Measurements from ENCODE around the gene ACYP1.

ACYP1 gene

GRCh38 chr14:75081660-75082229, 17.9 kb upstream of the ACYP1 start:
- Histone ChIP-seq H3K23ac (ENCODE audit: low read length) (no peak overlapping the region), H3K4me2 (ENCODE audit: low read length) (no peak overlapping the region), H4K91ac (ENCODE audit: low read depth, low read length) (no peak overlapping the region), H3K14ac (ENCODE audit: low read length) (no peak overlapping the region), H3K79me1 (ENCODE audit: low read length) (no peaks in the 10 kb centered on the region), H3K9me3 (ENCODE audit: insufficient read depth, low read depth, low read length) (no peaks in the 10 kb centered on the region), H2BK12ac (ENCODE audit: low read length) (no peak overlapping the region), H4K8ac (ENCODE audit: low read depth, low read length) (no peak overlapping the region), H3K4me3 (ENCODE audit: low read depth, low read length) (no peak overlapping the region), H3K27me3 (ENCODE audit: insufficient read depth, low read length) (no peaks in the 10 kb centered on the region), H2AFZ (ENCODE audit: insufficient read depth, low read length, poor library complexity) (no peak overlapping the region), H3K18ac (ENCODE audit: low read length) (no peak overlapping the region), H4K12ac (ENCODE audit: low read depth, low read length) (no peak overlapping the region), H3K79me2 (ENCODE audit: control insufficient read depth, insufficient read depth, low read length, poor library complexity) (no peaks in the 10 kb centered on the region), H3K4ac (ENCODE audit: low read depth, low read length) (no peak overlapping the region), H3K36me3 (ENCODE audit: control insufficient read depth in 1 of 2, insufficient read depth in 2 of 2, low read length in 2 of 2) (peaks cover 19% of the 10 kb centered on the region in 2 experiments), H2BK5ac (ENCODE audit: low read depth, low read length, poor library complexity) (no peak overlapping the region), H2BK120ac (ENCODE audit: insufficient read depth, low read length, poor library complexity) (no peak overlapping the region), H3K27ac (ENCODE audit: low read depth, low read length) (no peak overlapping the region), H3K4me1 (ENCODE audit: control insufficient read depth in 1 of 2, insufficient read depth in 2 of 2, low read length in 2 of 2) (peaks cover 0 to 3% of the 10 kb centered on the region in 2 experiments), H3K9ac (ENCODE audit: low read length) (no peak overlapping the region), H2AK5ac (ENCODE audit: low read length) (no peak overlapping the region)
- WGBS (ENCODE audit: extremely low coverage, insufficient coverage, insufficient read length): no CpG with 5 or more reads among the region's 2 CpGs
- DNase-seq: no peak

GRCh38 chr14:75079521-75079920, 15.7 kb upstream of the ACYP1 start:
- Histone ChIP-seq H3K79me2 (ENCODE audit: control insufficient read depth, insufficient read depth, low read length, poor library complexity) (no peaks in the 10 kb centered on the region), H3K4ac (ENCODE audit: low read depth, low read length) (no peak overlapping the region), H3K27ac (ENCODE audit: low read depth, low read length) (no peak overlapping the region), H2AFZ (ENCODE audit: insufficient read depth, low read length, poor library complexity) (no peak overlapping the region), H4K8ac (ENCODE audit: low read depth, low read length) (no peak overlapping the region), H2BK120ac (ENCODE audit: insufficient read depth, low read length, poor library complexity) (no peak overlapping the region), H3K18ac (ENCODE audit: low read length) (no peak overlapping the region), H3K4me2 (ENCODE audit: low read length) (no peak overlapping the region), H3K4me1 (ENCODE audit: control insufficient read depth in 1 of 2, insufficient read depth in 2 of 2, low read length in 2 of 2) (peaks cover 0 to 3% of the 10 kb centered on the region in 2 experiments), H4K91ac (ENCODE audit: low read depth, low read length) (no peak overlapping the region), H3K36me3 (ENCODE audit: control insufficient read depth in 1 of 2, insufficient read depth in 2 of 2, low read length in 2 of 2) (peaks cover 12 to 14% of the 10 kb centered on the region in 2 experiments), H3K4me3 (ENCODE audit: low read depth, low read length) (no peak overlapping the region), H3K27me3 (ENCODE audit: insufficient read depth, low read length) (no peaks in the 10 kb centered on the region), H3K9ac (ENCODE audit: low read length) (no peak overlapping the region), H3K79me1 (ENCODE audit: low read length) (no peaks in the 10 kb centered on the region), H4K12ac (ENCODE audit: low read depth, low read length) (no peak overlapping the region), H2AK5ac (ENCODE audit: low read length) (no peak overlapping the region), H3K9me3 (ENCODE audit: insufficient read depth, low read depth, low read length) (no peaks in the 10 kb centered on the region), H3K14ac (ENCODE audit: low read length) (no peak overlapping the region), H3K23ac (ENCODE audit: low read length) (no peak overlapping the region), H2BK12ac (ENCODE audit: low read length) (no peak overlapping the region), H2BK5ac (ENCODE audit: low read depth, low read length, poor library complexity) (no peak overlapping the region)
- no CpG with 5 or more reads among the region's 4 CpGs for WGBS (ENCODE audit: extremely low coverage, insufficient coverage, insufficient read length)
- DNase-seq: peak; percentile 74 to 91

- Histone ChIP-seq H3K27me3 (ENCODE audit: insufficient read depth, low read length) (no peaks in the 10 kb centered on the region), H3K4ac (ENCODE audit: low read depth, low read length) (no peak overlapping the region), H2BK12ac (ENCODE audit: low read length) (no peak overlapping the region), H4K91ac (ENCODE audit: low read depth, low read length) (no peak overlapping the region), H3K18ac (ENCODE audit: low read length) (no peak overlapping the region), H2BK120ac (ENCODE audit: insufficient read depth, low read length, poor library complexity) (no peak overlapping the region), H3K23ac (ENCODE audit: low read length) (no peak overlapping the region), H2BK5ac (ENCODE audit: low read depth, low read length, poor library complexity) (no peak overlapping the region), H4K8ac (ENCODE audit: low read depth, low read length) (no peak overlapping the region), H2AK5ac (ENCODE audit: low read length) (no peak overlapping the region), H2AFZ (ENCODE audit: insufficient read depth, low read length, poor library complexity) (no peak overlapping the region), H3K14ac (ENCODE audit: low read length) (no peak overlapping the region), H3K4me1 (ENCODE audit: control insufficient read depth in 1 of 2, insufficient read depth in 2 of 2, low read length in 2 of 2) (peaks cover 0 to 3% of the 10 kb centered on the region in 2 experiments), H3K9ac (ENCODE audit: low read length) (no peak overlapping the region), H3K9me3 (ENCODE audit: insufficient read depth, low read depth, low read length) (no peaks in the 10 kb centered on the region), H3K79me2 (ENCODE audit: control insufficient read depth, insufficient read depth, low read length, poor library complexity) (no peaks in the 10 kb centered on the region), H3K4me3 (ENCODE audit: low read depth, low read length) (no peak overlapping the region), H3K4me2 (ENCODE audit: low read length) (no peak overlapping the region), H3K36me3 (ENCODE audit: control insufficient read depth in 1 of 2, insufficient read depth in 2 of 2, low read length in 2 of 2) (peaks cover 3% of the 10 kb centered on the region in 2 experiments), H3K27ac (ENCODE audit: low read depth, low read length) (no peak overlapping the region), H4K12ac (ENCODE audit: low read depth, low read length) (no peak overlapping the region), H3K79me1 (ENCODE audit: low read length) (no peaks in the 10 kb centered on the region)
- DNase-seq: no peak
Measured at GRCh38 chr14:75077794-75078193, 14.0 kb upstream of the ACYP1 start.

- Histone ChIP-seq H3K27me3 (ENCODE audit: insufficient read depth, low read length) (no peaks in the 10 kb centered on the region), H3K36me3 (ENCODE audit: control insufficient read depth in 1 of 2, insufficient read depth in 2 of 2, low read length in 2 of 2) (no peaks in the 10 kb centered on the region), H2AFZ (ENCODE audit: insufficient read depth, low read length, poor library complexity) (no peak overlapping the region), H4K12ac (ENCODE audit: low read depth, low read length) (no peak overlapping the region), H4K8ac (ENCODE audit: low read depth, low read length) (no peak overlapping the region), H2BK5ac (ENCODE audit: low read depth, low read length, poor library complexity) (no peak overlapping the region), H3K4me1 (ENCODE audit: control insufficient read depth in 1 of 2, insufficient read depth in 2 of 2, low read length in 2 of 2) (peaks cover 6 to 9% of the 10 kb centered on the region in 2 experiments), H2BK120ac (ENCODE audit: insufficient read depth, low read length, poor library complexity) (no peak overlapping the region), H2BK12ac (ENCODE audit: low read length) (no peak overlapping the region), H2AK5ac (ENCODE audit: low read length) (no peak overlapping the region), H3K79me2 (ENCODE audit: control insufficient read depth, insufficient read depth, low read length, poor library complexity) (peaks cover 3% of the 10 kb centered on the region), H3K4me3 (ENCODE audit: low read depth, low read length) (no peak overlapping the region), H3K4ac (ENCODE audit: low read depth, low read length) (no peak overlapping the region), H3K9ac (ENCODE audit: low read length) (no peak overlapping the region), H3K79me1 (ENCODE audit: low read length) (peaks cover 8% of the 10 kb centered on the region), H3K27ac (ENCODE audit: low read depth, low read length) (peak overlapping the region; percentile 43), H3K9me3 (ENCODE audit: insufficient read depth, low read depth, low read length) (no peaks in the 10 kb centered on the region), H4K91ac (ENCODE audit: low read depth, low read length) (no peak overlapping the region), H3K14ac (ENCODE audit: low read length) (no peak overlapping the region), H3K18ac (ENCODE audit: low read length) (no peak overlapping the region), H3K4me2 (ENCODE audit: low read length) (peak overlapping the region; percentile 5), H3K23ac (ENCODE audit: low read length) (no peak overlapping the region)
- no peak for DNase-seq
- no CpG with 5 or more reads among the region's 9 CpGs for WGBS (ENCODE audit: extremely low coverage, insufficient coverage, insufficient read length)
Measured at GRCh38 chr14:75070383-75070782, 6.6 kb upstream of the ACYP1 start.

Data from trophoblast cell (in vitro differentiated cells and primary cell).